Subcutaneous abdominal adipose tissue (tissue), 5 donors: ENCODE results near the gene LAP3.

ENCODE experiments used
- H3K27ac ChIP-seq: one replicate; pipeline ENCODE4 v1.7.0; 2013; ENCODE audit warnings: low read depth, mild to moderate bottlenecking, inconsistent platforms, low read length, moderate library complexity
- H3K27me3 ChIP-seq, 5 donors: one replicate each; pipeline ENCODE4 v1.7.0; 2013; ENCODE audit warnings: low read length in 5 of 5, inconsistent platforms in 1 of 5; ENCODE audit not compliant: control insufficient read depth in 5 of 5, insufficient read depth in 4 of 5
- H3K36me3 ChIP-seq, 5 donors: one replicate each; pipeline ENCODE4 v1.7.0; 2013; ENCODE audit warnings: low read length in 5 of 5; ENCODE audit not compliant: control insufficient read depth in 5 of 5, insufficient read depth in 5 of 5
- H3K4me1 ChIP-seq, 5 donors: one replicate each; pipeline ENCODE4 v1.7.0; 2013; ENCODE audit warnings: low read length in 5 of 5, mild to moderate bottlenecking in 3 of 5, moderate library complexity in 1 of 5; ENCODE audit not compliant: control insufficient read depth in 5 of 5, insufficient read depth in 5 of 5
- H3K4me3 ChIP-seq, 5 donors: one replicate each; pipeline ENCODE4 v1.7.0; 2013; ENCODE audit warnings: low read length in 5 of 5, low read depth in 1 of 5
- H3K9ac ChIP-seq, 5 donors: one replicate each; pipeline ENCODE4 v1.7.0; 2013; ENCODE audit warnings: low read length in 5 of 5, mild to moderate bottlenecking in 4 of 5, moderate library complexity in 3 of 5
- H3K9me3 ChIP-seq, 5 donors: one replicate each; pipeline ENCODE4 v1.7.0; 2013; ENCODE audit warnings: low read length in 5 of 5; ENCODE audit not compliant: control insufficient read depth in 5 of 5
- donor health status: healthy.
- donor health status: healthy.
- donor health status: healthy.
- donor health status: healthy.
- donor health status: healthy.

Gene LAP3

DNA sequence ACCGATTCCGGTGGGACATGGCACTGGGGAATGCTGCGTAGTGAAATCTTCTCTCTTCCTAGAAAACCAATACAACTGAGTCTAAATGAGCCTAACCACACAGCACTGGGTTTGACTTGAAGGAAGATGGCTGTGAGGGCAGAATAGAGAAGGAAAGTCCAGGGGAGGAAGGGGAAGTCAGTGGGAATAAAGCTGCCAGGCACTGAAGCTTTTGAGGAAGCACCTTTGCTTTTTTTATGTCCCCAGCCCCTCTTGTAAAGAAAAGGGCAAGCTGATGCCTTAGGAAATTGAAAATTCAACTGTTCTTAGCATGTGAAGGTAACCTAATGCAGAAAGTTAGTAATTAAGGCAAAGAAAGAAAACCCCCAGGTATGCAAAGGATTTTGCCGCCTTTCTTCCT is 58.1 kb downstream of the LAP3 start:
- no peaks in the 10 kb centered on the region for H3K4me1 ChIP-seq
- H3K36me3 ChIP-seq, result peaks cover 10 to 58% (median 41%) of the 10 kb centered on the region in 5 donors

GRCh38 chr4:17636341-17636695 is 59.3 kb downstream of the LAP3 start:
- H3K27ac ChIP-seq, result no peak overlapping the region
- no peaks in the 10 kb centered on the region for H3K27me3 ChIP-seq
- no peak overlapping the region for H3K4me3 ChIP-seq
- H3K36me3 ChIP-seq, result peaks cover 9 to 48% (median 32%) of the 10 kb centered on the region in 5 donors
- H3K9me3 ChIP-seq, result no peaks in the 10 kb centered on the region
- H3K9ac ChIP-seq, result no peak overlapping the region
- H3K4me1 ChIP-seq, result no peaks in the 10 kb centered on the region

More for the DNA sequence above, 58.1 kb downstream of the LAP3 start:
- H3K27ac ChIP-seq, result no peak overlapping the region
- H3K9ac ChIP-seq, result no peak overlapping the region
- no peaks in the 10 kb centered on the region for H3K9me3 ChIP-seq
- H3K4me3 ChIP-seq, result no peak overlapping the region
- H3K27me3 ChIP-seq, result no peaks in the 10 kb centered on the region

DNA sequence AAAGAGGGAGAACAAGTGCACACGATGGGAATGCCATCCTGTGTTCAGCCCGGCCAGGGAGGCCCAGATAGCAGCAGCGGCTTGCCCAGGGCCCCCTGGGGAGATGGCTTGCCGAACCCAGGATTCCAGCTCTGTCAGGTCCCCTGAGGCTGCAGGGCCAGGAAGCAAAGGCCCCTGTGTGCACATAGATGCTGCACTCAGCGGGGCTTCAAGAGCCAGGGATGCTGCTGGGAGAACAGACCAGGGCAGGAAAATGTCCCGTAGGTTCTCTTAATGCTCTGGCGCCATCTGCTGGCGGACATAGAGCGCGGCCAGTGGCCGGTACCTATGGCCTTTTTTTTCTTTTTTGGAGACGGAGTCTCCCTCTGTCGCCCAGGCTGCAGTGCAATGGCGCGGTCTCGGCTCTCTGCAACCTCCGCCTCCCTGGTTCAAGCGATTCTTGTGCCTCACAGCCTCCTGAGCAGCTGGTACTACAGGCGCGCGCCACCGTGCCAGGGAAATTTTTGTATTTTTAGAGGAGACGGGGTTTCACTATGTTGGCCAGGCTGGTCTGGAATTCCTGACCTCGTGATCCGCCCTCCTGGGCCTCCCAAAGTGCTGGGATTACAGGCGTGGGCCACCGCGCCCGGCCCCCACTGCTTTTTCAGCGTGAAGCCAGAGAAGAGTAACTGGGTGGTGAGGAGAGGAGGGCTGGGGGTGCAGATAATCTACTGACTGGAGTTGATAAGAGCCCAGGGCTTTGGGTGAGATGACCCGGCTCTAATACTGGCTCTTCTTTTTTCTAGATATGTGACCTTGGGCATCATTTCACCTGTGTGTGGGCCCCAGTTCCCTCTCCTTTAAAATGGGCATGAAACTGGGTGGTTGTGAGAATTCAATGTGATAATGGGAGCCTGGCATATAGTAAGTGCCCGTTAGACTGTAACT is 60.0 kb downstream of the LAP3 start:
- Histone ChIP-seq H3K9ac (no peak overlapping the region), H3K27me3 (no peaks in the 10 kb centered on the region), H3K4me3 (no peak overlapping the region), H3K9me3 (no peaks in the 10 kb centered on the region), H3K27ac (no peak overlapping the region), H3K4me1 (no peaks in the 10 kb centered on the region), H3K36me3 (peaks cover 4 to 42% (median 26%) of the 10 kb centered on the region in 5 donors)

- peaks cover 0 to 11% (median 0%) of the 10 kb centered on the region in 5 donors for H3K9me3 ChIP-seq
- H3K27me3 ChIP-seq, result no peaks in the 10 kb centered on the region
- H3K4me3 ChIP-seq, result no peak overlapping the region
- H3K4me1 ChIP-seq, result no peaks in the 10 kb centered on the region
- no peak overlapping the region for H3K9ac ChIP-seq
- no peak overlapping the region for H3K27ac ChIP-seq
- peaks cover 0 to 20% (median 6%) of the 10 kb centered on the region in 5 donors for H3K36me3 ChIP-seq
Measured at GRCh38 chr4:17639136-17639535, 62.1 kb downstream of the LAP3 start.

DNA sequence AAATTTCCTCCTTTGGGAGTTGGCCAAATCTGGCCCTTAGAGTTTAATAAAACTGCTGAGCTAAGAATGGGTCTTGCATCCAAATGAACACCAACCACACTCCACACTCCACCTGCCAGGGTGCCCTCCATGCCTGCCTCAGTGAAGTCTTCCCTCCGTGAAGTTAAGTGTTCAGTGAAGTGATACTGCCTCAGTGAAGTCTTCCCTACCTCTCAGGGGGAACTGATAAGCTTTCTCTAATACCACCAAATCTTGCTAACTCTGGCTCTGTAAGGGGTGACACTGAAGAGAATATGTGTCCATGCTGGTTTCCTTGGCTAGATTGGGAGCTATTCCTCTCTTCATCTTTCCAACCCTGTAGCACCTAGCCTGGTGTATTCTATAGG is 65.4 kb downstream of the LAP3 start:
- peaks cover 0 to 5% (median 0%) of the 10 kb centered on the region in 5 donors for H3K36me3 ChIP-seq
- H3K4me1 ChIP-seq, result no peaks in the 10 kb centered on the region
- H3K9ac ChIP-seq, result no peak overlapping the region
- H3K9me3 ChIP-seq, result peaks cover 0 to 11% (median 0%) of the 10 kb centered on the region in 5 donors
- no peak overlapping the region for H3K4me3 ChIP-seq
- H3K27ac ChIP-seq, result no peak overlapping the region
- no peaks in the 10 kb centered on the region for H3K27me3 ChIP-seq

- Histone ChIP-seq H3K4me3 (no peak overlapping the region), H3K4me1 (peaks cover 0 to 4% (median 0%) of the 10 kb centered on the region in 5 donors), H3K27ac (no peak overlapping the region), H3K9ac (no peak overlapping the region), H3K9me3 (peaks cover 0 to 11% (median 0%) of the 10 kb centered on the region in 5 donors), H3K27me3 (no peaks in the 10 kb centered on the region), H3K36me3 (no peaks in the 10 kb centered on the region)
Measured at GRCh38 chr4:17646693-17647092, 69.7 kb downstream of the LAP3 start.

DNA sequence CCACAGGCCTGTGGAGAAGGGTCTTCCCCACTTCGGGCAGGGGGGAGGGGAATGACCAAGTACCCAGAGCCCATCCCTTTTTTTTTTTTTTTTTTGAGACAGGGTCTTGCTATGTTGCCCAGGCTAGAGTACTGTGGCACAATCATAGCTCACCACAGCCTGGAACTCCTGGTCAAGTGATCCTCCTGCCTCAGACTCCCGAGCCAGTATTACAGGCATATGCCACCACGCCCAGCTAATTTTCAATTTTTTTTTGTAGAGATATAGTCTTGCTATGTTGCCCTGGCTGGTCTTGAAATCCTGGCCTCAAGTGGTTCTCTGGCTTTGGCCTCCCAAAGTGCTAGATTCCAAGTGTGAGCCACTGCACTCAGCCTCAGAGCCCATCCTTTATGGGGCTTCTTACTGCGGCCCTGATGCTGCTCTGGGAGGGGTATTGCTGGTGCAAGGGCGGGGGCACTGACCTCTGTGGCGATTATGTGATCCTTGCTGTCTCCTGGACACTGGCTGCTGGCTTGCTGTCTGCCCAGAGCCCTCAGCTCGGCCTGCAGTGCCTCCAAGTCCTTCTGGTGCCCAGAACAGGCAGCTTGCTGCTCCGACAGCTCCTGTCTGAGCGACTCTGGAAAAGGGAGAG is 70.3 kb downstream of the LAP3 start:
- peaks cover 0 to 4% (median 0%) of the 10 kb centered on the region in 5 donors for H3K4me1 ChIP-seq
- peaks cover 0 to 8% (median 0%) of the 10 kb centered on the region in 5 donors for H3K9me3 ChIP-seq
- H3K9ac ChIP-seq, result no peak overlapping the region
- H3K27me3 ChIP-seq, result no peaks in the 10 kb centered on the region
- no peaks in the 10 kb centered on the region for H3K36me3 ChIP-seq
- H3K4me3 ChIP-seq, result no peak overlapping the region
- no peak overlapping the region for H3K27ac ChIP-seq

GRCh38 chr4:17647927-17648326 is 70.9 kb downstream of the LAP3 start:
- H3K4me1 ChIP-seq, result peaks cover 0 to 4% (median 0%) of the 10 kb centered on the region in 5 donors
- no peak overlapping the region for H3K27ac ChIP-seq
- H3K4me3 ChIP-seq, result no peak overlapping the region
- no peaks in the 10 kb centered on the region for H3K36me3 ChIP-seq
- no peaks in the 10 kb centered on the region for H3K27me3 ChIP-seq
- no peak overlapping the region for H3K9ac ChIP-seq
- peaks cover 0 to 3% (median 1%) of the 10 kb centered on the region in 5 donors for H3K9me3 ChIP-seq

- no peak overlapping the region for H3K27ac ChIP-seq
Measured at GRCh38 chr4:17650406-17650805, 73.4 kb downstream of the LAP3 start.

GRCh38 chr4:17654701-17655100 is 77.7 kb downstream of the LAP3 start:
- no peak overlapping the region for H3K9ac ChIP-seq
- no peaks in the 10 kb centered on the region for H3K36me3 ChIP-seq
- peaks cover 0 to 4% (median 2%) of the 10 kb centered on the region in 5 donors for H3K9me3 ChIP-seq
- peaks cover 0 to 4% (median 0%) of the 10 kb centered on the region in 5 donors for H3K4me1 ChIP-seq
- no peak overlapping the region for H3K27ac ChIP-seq
- no peak overlapping the region for H3K4me3 ChIP-seq
- H3K27me3 ChIP-seq, result peaks cover 0 to 3% (median 0%) of the 10 kb centered on the region in 5 donors

More at GRCh38 chr4:17650406-17650805, 73.4 kb downstream of the LAP3 start:
- Histone ChIP-seq H3K36me3 (no peaks in the 10 kb centered on the region), H3K4me1 (peaks cover 0 to 4% (median 0%) of the 10 kb centered on the region in 5 donors), H3K4me3 (no peak overlapping the region), H3K9ac (no peak overlapping the region), H3K9me3 (peaks cover 0 to 4% (median 2%) of the 10 kb centered on the region in 5 donors), H3K27me3 (no peaks in the 10 kb centered on the region)
